Choroid plexus epithelial cell (primary cell): ENCODE results near the gene QDPR.

ENCODE experiments used
- DNase-seq: peaks from one replicate; pipeline ENCODE4 v3.0.0-alpha.2; 2010; ENCODE audit warnings: low read depth
- H3K4me3 ChIP-seq: 2 replicates; pipeline ENCODE4 v1.5.1; 2011; ENCODE audit warnings: low read depth, mild to moderate bottlenecking, control low read depth, low read length, moderate library complexity
- CTCF ChIP-seq: conservative IDR thresholded peaks from 2 replicates; pipeline ENCODE4 v1.5.1; 2011; ENCODE audit warnings: low read depth, mild to moderate bottlenecking, control low read depth, inconsistent platforms, low read length, moderate library complexity

QDPR gene

GRCh38 chr4:17556498-17556897 is 44.6 kb upstream of the QDPR start:
- no peak for TF ChIP-seq CTCF
- no peak for DNase-seq
- H3K4me3 ChIP-seq: no peak overlapping the region

GRCh38 chr4:17554568-17554967 is 42.7 kb upstream of the QDPR start:
- no peak for DNase-seq
- no peak for TF ChIP-seq CTCF
- no peak overlapping the region for H3K4me3 ChIP-seq

GRCh38 chr4:17552427-17552826 is 40.5 kb upstream of the QDPR start:
- DNase-seq: no peak
- TF ChIP-seq CTCF: no peak

GRCh38 chr4:17550549-17550948 is 38.7 kb upstream of the QDPR start:
- H3K4me3 ChIP-seq: no peak overlapping the region
- no peak for DNase-seq
- TF ChIP-seq CTCF: no peak

More at GRCh38 chr4:17552427-17552826, 40.5 kb upstream of the QDPR start:
- H3K4me3 ChIP-seq: no peak overlapping the region

GRCh38 chr4:17546678-17547077 is 34.8 kb upstream of the QDPR start:
- no peak for DNase-seq
- no peak for TF ChIP-seq CTCF

GRCh38 chr4:17546222-17546621 is 34.3 kb upstream of the QDPR start:
- no peak overlapping the region for H3K4me3 ChIP-seq

More at GRCh38 chr4:17546678-17547077, 34.8 kb upstream of the QDPR start:
- no peak overlapping the region for H3K4me3 ChIP-seq

More at GRCh38 chr4:17546222-17546621, 34.3 kb upstream of the QDPR start:
- no peak for TF ChIP-seq CTCF
- no peak for DNase-seq
